Lung (tissue), 12 donors: ENCODE data around the gene TTC27. TPM values are rescaled to one million over a fixed set of nuclear protein-coding genes. Genes with fewer than 3 reads are reported as not detected.

Source experiments
- ATAC-seq: fragments of 200-7000 bp; cut with Tn5 transposase; one replicate; pipeline ENCODE4 v1.9.1; 2020; ENCODE audit warnings: moderate number of reproducible peaks; ENCODE audit not compliant: insufficient read depth, low FRiP score
- DNase-seq, 3 donors: peaks; one replicate each; pipeline ENCODE4 v3.0.0-alpha.2; 2013 to 2017
- H3K27ac ChIP-seq, 2 donors: one replicate each; pipeline ENCODE4 v1.5.1; 2013; ENCODE audit warnings: mild to moderate bottlenecking in 2 of 2, moderate library complexity in 2 of 2, control low read depth in 1 of 2, inconsistent platforms in 1 of 2, low read depth in 1 of 2, low read length in 1 of 2
- H3K27me3 ChIP-seq, 3 donors: one replicate each; pipeline ENCODE4 v1.5.1; 2013; ENCODE audit warnings: low read length in 2 of 3; ENCODE audit not compliant: control insufficient read depth in 3 of 3, insufficient read depth in 3 of 3
- H3K36me3 ChIP-seq, 4 donors: one replicate each; pipeline ENCODE4 v1.5.1; 2013; ENCODE audit warnings: low read length in 4 of 4, mild to moderate bottlenecking in 1 of 4, moderate library complexity in 1 of 4; ENCODE audit not compliant: control insufficient read depth in 4 of 4, insufficient read depth in 4 of 4
- H3K4me1 ChIP-seq, 5 donors: one replicate each; pipeline ENCODE4 v1.5.1; 2013; ENCODE audit warnings: low read length in 5 of 5, mild to moderate bottlenecking in 2 of 5, moderate library complexity in 1 of 5; ENCODE audit not compliant: control insufficient read depth in 5 of 5, insufficient read depth in 5 of 5
- H3K4me3 ChIP-seq: one replicate; pipeline ENCODE4 v1.5.1; 2013; ENCODE audit warnings: mild to moderate bottlenecking, control low read depth, moderate library complexity
- H3K9ac ChIP-seq, 2 donors: one replicate each; pipeline ENCODE4 v1.5.1; 2013; ENCODE audit warnings: low read length in 2 of 2, control low read depth in 1 of 2; ENCODE audit not compliant: insufficient read depth in 1 of 2
- H3K9me3 ChIP-seq, 4 donors: one replicate each; pipeline ENCODE4 v1.5.1; 2013; ENCODE audit warnings: low read length in 3 of 4, mild to moderate bottlenecking in 1 of 4, moderate library complexity in 1 of 4; ENCODE audit not compliant: control insufficient read depth in 4 of 4, insufficient read depth in 3 of 4
- CTCF ChIP-seq: IDR thresholded peaks from 2 replicates; pipeline ENCODE4 v1.5.1; 2012; ENCODE audit warnings: mild to moderate bottlenecking; ENCODE audit errors: control extremely low read depth, extremely low read depth
- WGBS, 2 donors: extraction: QIAGEN DNeasy Blood & Tissue Kit; methylation state at CpG; one replicate each; pipeline ENCODE4 v1.1.7; 2013; 5-methylcytosine and 5-hydroxymethylcytosine counted together
- polyA plus RNA-seq, 2 donors: library from polyadenylated mRNA; stranded (reverse); fragments of 200-250 nt; gene quantifications; one replicate each; pipeline ENCODE4 v1.2.1, GENCODE V29; 2013
- total RNA-seq, 2 donors: library from RNA; depleted of rRNA in 1 of 2; stranded (reverse); fragments of >200 nt in 1 of 2; gene quantifications; one replicate each; pipeline ENCODE4 v1.2.1, GENCODE V29; 2014 to 2021
- donor health status: control.
- donor health status: control.
- donor health status: Bipolar disorder and iron deficiency.
- donor health status: healthy.
- donor health status: DM: yes; HTN: yes; CAD: no.

TTC27 gene
- total and polyA plus RNA-seq, 4 donors = 5.2 to 17.4 (median 12.3) TPM

GRCh38 chr2:32810909-32811495 lies 183.2 kb downstream of the TTC27 start:
- no peak for TF ChIP-seq CTCF
- no peaks in the 10 kb centered on the region for H3K9me3 ChIP-seq
- 76 to 79% methylated on average over 4 of the region's 4 CpGs for WGBS, 2 donors
- no peak for DNase-seq
- no peak overlapping the region for H3K9ac ChIP-seq
- no peak overlapping the region for H3K27ac ChIP-seq
- H3K36me3 ChIP-seq = peaks cover 0 to 6% (median 2%) of the 10 kb centered on the region in 4 donors
- ATAC-seq = no peak
- no peaks in the 10 kb centered on the region for H3K27me3 ChIP-seq
- H3K4me3 ChIP-seq = no peak overlapping the region
- H3K4me1 ChIP-seq = peaks cover 0 to 5% (median 0%) of the 10 kb centered on the region in 5 donors

- no peak for DNase-seq
- Histone ChIP-seq H3K9me3 (no peaks in the 10 kb centered on the region), H3K9ac (no peak overlapping the region), H3K36me3 (peaks cover 0 to 6% (median 3%) of the 10 kb centered on the region in 4 donors), H3K27me3 (no peaks in the 10 kb centered on the region), H3K4me1 (peaks cover 0 to 5% (median 0%) of the 10 kb centered on the region in 5 donors), H3K27ac (no peak overlapping the region), H3K4me3 (no peak overlapping the region)
- ATAC-seq = no peak
- WGBS, 2 donors = 89 to 91% methylated on average over 5 of the region's 5 CpGs
- no peak for TF ChIP-seq CTCF
These were observed 183.8 kb downstream of the TTC27 start for GRCh38 chr2:32811696-32812095.

- WGBS, 2 donors = 79 to 87% methylated on average over 3 of the region's 3 CpGs
- Histone ChIP-seq H3K27ac (peak overlapping the region in 1 of 2 donors; percentile 57), H3K27me3 (no peaks in the 10 kb centered on the region), H3K4me3 (no peak overlapping the region), H3K4me1 (peaks cover 0 to 5% (median 0%) of the 10 kb centered on the region in 5 donors), H3K9ac (no peak overlapping the region), H3K36me3 (peaks cover 0 to 6% (median 4%) of the 10 kb centered on the region in 4 donors), H3K9me3 (no peaks in the 10 kb centered on the region)
- DNase-seq (no peak), ATAC-seq (no peak)
- no peak for TF ChIP-seq CTCF
These were observed 184.5 kb downstream of the TTC27 start for GRCh38 chr2:32812316-32812715.

- WGBS, 2 donors = 92 to 94% methylated on average over 3 of the region's 3 CpGs
- Histone ChIP-seq H3K4me3 (no peak overlapping the region), H3K36me3 (peaks cover 0 to 3% (median under 1%) of the 10 kb centered on the region in 4 donors), H3K27me3 (no peaks in the 10 kb centered on the region), H3K9me3 (no peaks in the 10 kb centered on the region), H3K4me1 (peaks cover 0 to 10% (median 4%) of the 10 kb centered on the region in 5 donors), H3K27ac (no peak overlapping the region), H3K9ac (no peak overlapping the region)
- no peak for TF ChIP-seq CTCF
- DNase-seq = peak in 2 of 3 donors; percentile 49 to 63
- ATAC-seq = no peak
These were observed 192.2 kb downstream of the TTC27 start for GRCh38 chr2:32820088-32820487.
